Heart left ventricle (tissue), 16 donors: Measurements from ENCODE around the gene STC2. TPM values are rescaled to one million over a fixed set of nuclear protein-coding genes. Genes with fewer than 3 reads are reported as not detected.

Source experiments
- ATAC-seq, 4 donors: fragments of 200-7000 bp; cut with Tn5 transposase; one replicate each; pipeline ENCODE4 v1.9.1; 2020 to 2022; ENCODE audit warnings: moderate library complexity in 4 of 4, mild to moderate bottlenecking in 3 of 4, moderate number of reproducible peaks in 1 of 4
- DNase-seq, 5 donors: peaks; one replicate each; pipeline ENCODE4 v3.0.0-alpha.2; 2020
- H3K27ac ChIP-seq, 12 donors: fragments of 200-600 bp; sonication (generic) in 4 of 12; one replicate each; pipeline versions ENCODE4 v1.5.0 to v1.8.0; 2016 to 2022; ENCODE audit warnings: mild to moderate bottlenecking in 2 of 12
- H3K27me3 ChIP-seq, 9 donors: fragments of 200-600 bp; sonication (generic) in 2 of 9; one replicate each; pipeline versions ENCODE4 v1.5.1 to v1.8.0; 2016 to 2022; ENCODE audit warnings: mild to moderate bottlenecking in 3 of 9
- H3K36me3 ChIP-seq, 9 donors: fragments of 200-600 bp; sonication (generic) in 2 of 9; one replicate each; pipeline versions ENCODE4 v1.5.0 to v1.8.0; 2018 to 2022; ENCODE audit warnings: mild to moderate bottlenecking in 2 of 9
- H3K4me1 ChIP-seq, 12 donors: fragments of 200-600 bp; sonication (generic) in 4 of 12; one replicate each; pipeline versions ENCODE4 v1.5.0 to v1.8.0; 2016 to 2022; ENCODE audit warnings: mild to moderate bottlenecking in 3 of 12
- H3K4me3 ChIP-seq, 12 donors: fragments of 200-600 bp; sonication (generic) in 4 of 12; one replicate each; pipeline versions ENCODE4 v1.5.0 to v1.8.0; 2017 to 2022; ENCODE audit warnings: mild to moderate bottlenecking in 9 of 12, moderate library complexity in 4 of 12
- H3K9me3 ChIP-seq, 12 donors: fragments of 200-600 bp; sonication (generic) in 4 of 12; one replicate each; pipeline versions ENCODE4 v1.5.0 to v1.8.0; 2016 to 2022; ENCODE audit warnings: mild to moderate bottlenecking in 1 of 12
- CTCF ChIP-seq, 12 donors: fragments of 200-600 bp; sonication (generic) in 4 of 12; IDR thresholded peaks; one replicate each; pipeline versions ENCODE4 v1.5.0 to v1.8.0; 2018 to 2022; ENCODE audit warnings: antibody characterized with exemption in 12 of 12, mild to moderate bottlenecking in 5 of 12
- POLR2A ChIP-seq, 2 donors: fragments of 450-650 bp; IDR thresholded peaks; one replicate each; pipeline ENCODE4 v1.6.1; 2017; ENCODE audit warnings: antibody characterized with exemption in 2 of 2, mild to moderate bottlenecking in 2 of 2, moderate library complexity in 2 of 2
- WGBS, 4 donors: extraction: QIAGEN DNeasy Blood & Tissue Kit in 2 of 4; methylation state at CpG; one replicate each; pipeline versions ENCODE4 v1.1.5 to v1.1.7; 2013 to 2018; 5-methylcytosine and 5-hydroxymethylcytosine counted together
- intact Hi-C, 10 donors: fragments of 100-400 bp; cut with DNase I; formaldehyde crosslinking; loops; one replicate each; pipeline versions ENCODE4 v1.11.1 to v1.14.2; 2022
- polyA plus RNA-seq, 2 donors: library from polyadenylated mRNA; stranded (reverse); fragments of 200-250 nt; gene quantifications; one replicate each; pipeline ENCODE4 v1.2.3, GENCODE V29; 2013
- total RNA-seq, 9 donors: library from RNA; depleted of rRNA in 2 of 9; stranded (reverse); fragments of >200 nt in 2 of 9; fragmentation: NEBNext Ultra II Directional in 3 of 9; extraction: Animal tissue kit (Norgen Biotek cat#: 25700) in 3 of 9; gene quantifications; one replicate each; pipeline versions ENCODE4 v1.1.0 to v1.2.4, GENCODE V29; 2016 to 2023
- donor health status: ischemic (EF 13 %, LVEDD 7.1; RV severe dilation, severe dysfunction).
- donor health status: healthy with polysubstance abuse.
- donor health status: DM: no; HTN: yes; CAD: no.
- donor health status: DM: no; HTN: no; CAD: no.
- donor health status: ischemic (EF 25% LVEDD 6.9; RV normal size, moderate dysfunction).
- donor health status: ischemic (EF 25% LVEDD 5.7; RV mildly dilated, moderate dysfunction).
- donor health status: healthy.
- donor health status: DM: yes; HTN: yes; CAD: no.
- donor health status: ischemic (EF 35%, LVEDD 5.7; RV mildly dilated, moderate dysfunction).
- donor health status: nonischemic (EF 11% LVEDD 7.7; RV severe dilation, severe dysfunction).
- donor health status: DM: yes; HTN: yes; CAD: no.
- donor health status: PGD.
- donor health status: ischemic (EF 29% LVEDD 5.4; RV normal size, mild dysfunction).
- donor health status: nonischemic (EF 23%, LVEDD 6.1; RV moderate dilation, normal function).

STC2 gene
- total and polyA plus RNA-seq, 11 donors: 3.9 to 15.2 (median 8.6) TPM

GRCh38 chr5:173313351-173313801 is 14.8 kb downstream of the STC2 start:
- ATAC-seq: no peak
- H3K27me3 ChIP-seq: no peaks in the 10 kb centered on the region
- no peak overlapping the region for H3K4me3 ChIP-seq
- peaks cover 5 to 44% (median 28%) of the 10 kb centered on the region in 12 donors for H3K4me1 ChIP-seq
- 80 to 89% (median 85%) methylated on average over 3 of the region's 3 CpGs for WGBS, 4 donors
- no peak for DNase-seq
- H3K36me3 ChIP-seq: peaks cover 0 to 2% (median 0%) of the 10 kb centered on the region in 9 donors
- no peaks in the 10 kb centered on the region for H3K9me3 ChIP-seq
- TF ChIP-seq CTCF (IDR thresholded peaks at IDR 0.05) (no peak), POLR2A (IDR thresholded peaks at IDR 0.05) (no peak)
- intact Hi-C loops: no loop called here
- no peak overlapping the region for H3K27ac ChIP-seq

- Histone ChIP-seq H3K4me1 (peaks cover 5 to 44% (median 28%) of the 10 kb centered on the region in 12 donors), H3K27ac (no peak overlapping the region), H3K27me3 (no peaks in the 10 kb centered on the region), H3K36me3 (peaks cover 0 to 1% (median 0%) of the 10 kb centered on the region in 9 donors), H3K9me3 (peaks cover 0 to 5% (median 0%) of the 10 kb centered on the region in 12 donors), H3K4me3 (no peak overlapping the region)
- DNase-seq: no peak
- intact Hi-C loops: no loop called here
- ATAC-seq: no peak
- 80 to 89% (median 88%) methylated on average over 3 of the region's 3 CpGs for WGBS, 4 donors
- TF ChIP-seq CTCF (IDR thresholded peaks at IDR 0.05) (no peak), POLR2A (IDR thresholded peaks at IDR 0.05) (no peak)
Observed at GRCh38 chr5:173312821-173313220, 15.4 kb downstream of the STC2 start.

GRCh38 chr5:173311818-173312585 is 16.2 kb downstream of the STC2 start:
- peaks cover 5 to 40% (median 28%) of the 10 kb centered on the region in 12 donors for H3K4me1 ChIP-seq
- ATAC-seq (no peak), DNase-seq (no peak)
- intact Hi-C loops: no loop called here
- peak overlapping the region in 1 of 12 donors; percentile 80 for H3K27ac ChIP-seq
- H3K4me3 ChIP-seq: no peak overlapping the region
- no peaks in the 10 kb centered on the region for H3K36me3 ChIP-seq
- WGBS, 4 donors: 92 to 95% (median 94%) methylated on average over 9 of the region's 9 CpGs
- peaks cover 0 to 12% (median 0%) of the 10 kb centered on the region in 12 donors for H3K9me3 ChIP-seq
- no peaks in the 10 kb centered on the region for H3K27me3 ChIP-seq
- no peak for TF ChIP-seq POLR2A (IDR thresholded peaks at IDR 0.05)

- H3K36me3 ChIP-seq: no peaks in the 10 kb centered on the region
- WGBS, 4 donors: 62 to 72% (median 69%) methylated on average over 13 to 15 of the region's 15 CpGs
- DNase-seq (peak in 1 of 5 donors; percentile 62), ATAC-seq (peak in 2 of 4 donors; percentile 14 to 44)
- H3K27me3 ChIP-seq: no peaks in the 10 kb centered on the region
- peaks cover 5 to 32% (median 22%) of the 10 kb centered on the region in 12 donors for H3K4me1 ChIP-seq
- H3K27ac ChIP-seq: peak overlapping the region in 5 of 12 donors; percentile 3 to 80 (median 20)
- peaks cover 0 to 12% (median 0%) of the 10 kb centered on the region in 12 donors for H3K9me3 ChIP-seq
- H3K4me3 ChIP-seq: peak overlapping the region in 1 of 12 donors; percentile 2
- TF ChIP-seq POLR2A (IDR thresholded peaks at IDR 0.05) (no peak), CTCF (IDR thresholded peaks at IDR 0.05) (no peak)
- intact Hi-C loops: no loop called here
Observed at GRCh38 chr5:173310861-173311785, 17.1 kb downstream of the STC2 start.
